GM06990 (cell line): ENCODE results near the gene CYBC1.

Experiments
- DNase-seq: peaks from one replicate; pipeline ENCODE4 v3.0.0-alpha.2; 2011; ENCODE audit not compliant: insufficient read length; ENCODE audit errors: extremely low read depth
- H3K27me3 ChIP-seq: replicated peaks from 2 replicates; pipeline ENCODE4 v1.6.0; 2011; ENCODE audit warnings: low read length; ENCODE audit not compliant: control insufficient read depth, insufficient read depth
- H3K36me3 ChIP-seq: 2 replicates; pipeline ENCODE4 v1.5.1; 2011; ENCODE audit warnings: low read length; ENCODE audit not compliant: control insufficient read depth, insufficient read depth
- H3K4me3 ChIP-seq: replicated peaks from 2 replicates; pipeline ENCODE4 v1.5.1; 2011; ENCODE audit warnings: low read depth, mild to moderate bottlenecking, control low read depth, low read length
- CTCF ChIP-seq: IDR thresholded peaks from 2 replicates; pipeline ENCODE4 v1.5.1; 2011; ENCODE audit warnings: low read length, control low read depth, mild to moderate bottlenecking, inconsistent platforms; ENCODE audit not compliant: insufficient read depth, poor library complexity, severe bottlenecking

Gene CYBC1

GRCh38 chr17:82450357-82451106, at the start of gene CYBC1:
CYBC1 (minus strand) TSS chr17:82450752; CDS start chr17:82449254, 1,498 bp downstream.
- no peak for TF ChIP-seq CTCF
- H3K4me3 ChIP-seq: peak within 1 kb of the TSS; percentile 96
- peak; percentile 93 for DNase-seq
- H3K27me3 ChIP-seq: no peaks in the 10 kb centered on the region
- H3K36me3 ChIP-seq: peaks cover 11% of the 10 kb centered on the region

GRCh38 chr17:82497483-82498405, 47.2 kb upstream of the CYBC1 start:
- TF ChIP-seq CTCF: no peak
- Histone ChIP-seq H3K27me3 (no peaks in the 10 kb centered on the region), H3K36me3 (no peaks in the 10 kb centered on the region), H3K4me3 (peak overlapping the region; percentile 48)
- peak; percentile 71 for DNase-seq

- H3K4me3 ChIP-seq: peak overlapping the region; percentile 51
- DNase-seq: peak; percentile 95
- no peak for TF ChIP-seq CTCF
Measured at GRCh38 chr17:82496529-82497434, 46.2 kb upstream of the CYBC1 start.

GRCh38 chr17:82495844-82496528, 45.4 kb upstream of the CYBC1 start:
- DNase-seq: peak; percentile 43
- no peak for TF ChIP-seq CTCF
- no peak overlapping the region for H3K4me3 ChIP-seq
- no peaks in the 10 kb centered on the region for H3K27me3 ChIP-seq
- H3K36me3 ChIP-seq: no peaks in the 10 kb centered on the region

More at GRCh38 chr17:82496529-82497434, 46.2 kb upstream of the CYBC1 start:
- Histone ChIP-seq H3K36me3 (no peaks in the 10 kb centered on the region), H3K27me3 (no peaks in the 10 kb centered on the region)
